Ishikawa (cell line): ENCODE measurements around the gene EEPD1.

Source experiments
- CEBPB ChIP-seq: IDR thresholded peaks from 2 replicates; pipeline ENCODE4 v1.6.1; 2012
- CREB1 ChIP-seq: IDR thresholded peaks from 2 replicates; pipeline ENCODE4 v1.6.1; 2012; ENCODE audit warnings: low read depth
- EGR1 ChIP-seq: IDR thresholded peaks from 2 replicates; pipeline ENCODE4 v1.6.1; 2012
- EP300 ChIP-seq: IDR thresholded peaks from 2 replicates; pipeline ENCODE4 v1.6.1; 2012; ENCODE audit warnings: borderline replicate concordance
- NFIC ChIP-seq: IDR thresholded peaks from 2 replicates; pipeline ENCODE4 v1.6.1; 2012
- RAD21 ChIP-seq: IDR thresholded peaks from 2 replicates; pipeline ENCODE4 v1.6.1; 2012; ENCODE audit warnings: low read depth
- TAF1 ChIP-seq: IDR thresholded peaks from 2 replicates; pipeline ENCODE4 v1.6.1; 2012; ENCODE audit warnings: low read depth, mild to moderate bottlenecking
- YY1 ChIP-seq: IDR thresholded peaks from 2 replicates; pipeline ENCODE4 v1.6.1; 2012; ENCODE audit warnings: low read depth
- ZBTB7A ChIP-seq: IDR thresholded peaks from 2 replicates; pipeline ENCODE4 v1.6.1; 2012; ENCODE audit warnings: low read depth
- TF ChIP-seq, protein P1 (sequence below): IDR thresholded peaks from 2 replicates; pipeline ENCODE4 v1.6.1; 2012; ENCODE audit warnings: low read depth, mild to moderate bottlenecking
- TF ChIP-seq, protein P2 (sequence below): IDR thresholded peaks from 2 replicates; pipeline ENCODE4 v1.6.1; 2012

DNA sequence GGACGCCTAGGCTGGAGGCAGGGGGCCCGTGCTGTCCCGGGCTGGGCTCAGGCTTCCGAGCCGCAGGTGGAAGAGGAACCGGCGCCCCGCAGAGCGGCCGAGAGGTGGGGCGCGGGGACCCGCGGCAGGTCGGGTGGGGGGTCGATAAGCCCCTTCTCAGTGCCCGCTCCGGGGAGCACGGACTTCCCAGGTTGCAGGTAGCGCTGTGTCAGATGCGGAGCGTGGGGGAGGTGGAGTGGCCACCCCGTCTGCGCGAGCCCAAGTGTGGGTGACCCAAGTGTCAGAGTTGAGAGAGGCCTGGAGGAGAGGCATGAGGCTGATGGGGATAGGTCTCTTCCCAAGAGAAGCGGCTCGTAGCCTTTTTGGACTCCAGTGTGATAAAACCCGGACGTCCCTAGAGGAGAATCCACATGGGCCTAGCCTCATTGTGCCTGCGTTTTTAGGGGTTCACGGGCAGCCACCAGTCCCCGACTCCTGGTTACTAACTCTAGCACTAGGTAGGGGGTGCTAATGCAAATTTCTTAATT lies 580 bp downstream of the EEPD1 start:
- TF ChIP-seq RAD21 (no peak), TAF1 (no peak), YY1 (no peak), ZBTB7A (0 out of 2 replicates have a peak, but pooled peaks have one; percentile 59), EP300 (no peak), CREB1 (no peak), CEBPB (no peak), EGR1 (no peak), NFIC (no peak)
- TF ChIP-seq, protein P1, sequence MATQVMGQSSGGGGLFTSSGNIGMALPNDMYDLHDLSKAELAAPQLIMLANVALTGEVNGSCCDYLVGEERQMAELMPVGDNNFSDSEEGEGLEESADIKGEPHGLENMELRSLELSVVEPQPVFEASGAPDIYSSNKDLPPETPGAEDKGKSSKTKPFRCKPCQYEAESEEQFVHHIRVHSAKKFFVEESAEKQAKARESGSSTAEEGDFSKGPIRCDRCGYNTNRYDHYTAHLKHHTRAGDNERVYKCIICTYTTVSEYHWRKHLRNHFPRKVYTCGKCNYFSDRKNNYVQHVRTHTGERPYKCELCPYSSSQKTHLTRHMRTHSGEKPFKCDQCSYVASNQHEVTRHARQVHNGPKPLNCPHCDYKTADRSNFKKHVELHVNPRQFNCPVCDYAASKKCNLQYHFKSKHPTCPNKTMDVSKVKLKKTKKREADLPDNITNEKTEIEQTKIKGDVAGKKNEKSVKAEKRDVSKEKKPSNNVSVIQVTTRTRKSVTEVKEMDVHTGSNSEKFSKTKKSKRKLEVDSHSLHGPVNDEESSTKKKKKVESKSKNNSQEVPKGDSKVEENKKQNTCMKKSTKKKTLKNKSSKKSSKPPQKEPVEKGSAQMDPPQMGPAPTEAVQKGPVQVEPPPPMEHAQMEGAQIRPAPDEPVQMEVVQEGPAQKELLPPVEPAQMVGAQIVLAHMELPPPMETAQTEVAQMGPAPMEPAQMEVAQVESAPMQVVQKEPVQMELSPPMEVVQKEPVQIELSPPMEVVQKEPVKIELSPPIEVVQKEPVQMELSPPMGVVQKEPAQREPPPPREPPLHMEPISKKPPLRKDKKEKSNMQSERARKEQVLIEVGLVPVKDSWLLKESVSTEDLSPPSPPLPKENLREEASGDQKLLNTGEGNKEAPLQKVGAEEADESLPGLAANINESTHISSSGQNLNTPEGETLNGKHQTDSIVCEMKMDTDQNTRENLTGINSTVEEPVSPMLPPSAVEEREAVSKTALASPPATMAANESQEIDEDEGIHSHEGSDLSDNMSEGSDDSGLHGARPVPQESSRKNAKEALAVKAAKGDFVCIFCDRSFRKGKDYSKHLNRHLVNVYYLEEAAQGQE, result no peak
- TF ChIP-seq, protein P2, sequence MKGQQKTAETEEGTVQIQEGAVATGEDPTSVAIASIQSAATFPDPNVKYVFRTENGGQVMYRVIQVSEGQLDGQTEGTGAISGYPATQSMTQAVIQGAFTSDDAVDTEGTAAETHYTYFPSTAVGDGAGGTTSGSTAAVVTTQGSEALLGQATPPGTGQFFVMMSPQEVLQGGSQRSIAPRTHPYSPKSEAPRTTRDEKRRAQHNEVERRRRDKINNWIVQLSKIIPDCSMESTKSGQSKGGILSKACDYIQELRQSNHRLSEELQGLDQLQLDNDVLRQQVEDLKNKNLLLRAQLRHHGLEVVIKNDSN, result no peak
